Measurements from ENCODE around the gene DOP1A. TPM values are rescaled to one million over a fixed set of nuclear protein-coding genes. Genes with fewer than 3 reads are reported as not detected.

The DOP1A gene
- polyA plus RNA-seq, 1 of the 3 experiments (the other 2 are of a cell fraction), result 3.4 TPM

DNA sequence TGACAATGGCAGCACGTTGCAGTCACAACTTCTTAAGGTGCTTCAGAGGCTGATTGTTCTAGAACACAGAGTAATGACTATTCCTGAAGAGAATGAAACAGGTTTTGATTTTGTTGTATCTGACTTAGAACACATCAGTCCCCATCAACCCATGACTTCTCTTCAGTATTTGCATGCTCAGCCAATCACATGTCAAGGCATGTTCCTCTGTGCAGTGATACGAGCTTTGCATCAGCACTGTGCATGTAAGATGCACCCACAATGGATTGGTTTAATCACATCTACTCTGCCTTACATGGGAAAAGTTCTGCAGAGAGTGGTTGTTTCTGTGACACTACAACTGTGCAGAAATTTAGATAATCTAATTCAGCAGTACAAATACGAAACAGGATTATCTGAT, 71.3 kb downstream of the DOP1A start:
- no peaks in the 10 kb centered on the region for H3K9me2 ChIP-seq
- DNase-seq, result no peak
- no peaks in the 10 kb centered on the region for H3K27me3 ChIP-seq (ENCODE audit: insufficient read depth)
- H3K4me1 ChIP-seq (ENCODE audit: control insufficient read depth in 1 of 2, insufficient read depth in 2 of 2, low read depth in 1 of 2, low read length in 1 of 2), result no peaks in the 10 kb centered on the region; a peak in 1 of 4 replicates
- H3K4me3 ChIP-seq (ENCODE audit: low read depth in 2 of 2, low read length in 1 of 2), result no peak overlapping the region
- TF ChIP-seq JUND (IDR thresholded peaks at IDR 0.05) (no peak), MXI1 (IDR thresholded peaks at IDR 0.05; ENCODE audit: low read depth, low read length) (no peak), NFIC (IDR thresholded peaks at IDR 0.05; ENCODE audit: borderline replicate concordance) (no peak), RAD21 (IDR thresholded peaks at IDR 0.05; ENCODE audit: low read length) (no peak), NRF1 (IDR thresholded peaks at IDR 0.05; ENCODE audit: low read depth, low read length) (no peak), RFX5 (IDR thresholded peaks at IDR 0.05; ENCODE audit: low read length) (no peak), FOXM1 (IDR thresholded peaks at IDR 0.05; ENCODE audit: low read depth) (no peak), EP300 (IDR thresholded peaks at IDR 0.05; ENCODE audit: borderline replicate concordance in 1 of 2, low read depth in 1 of 2, low read length in 1 of 2) (no peak), ELF1 (IDR thresholded peaks at IDR 0.05) (no peak)
- TF ChIP-seq, protein P1, sequence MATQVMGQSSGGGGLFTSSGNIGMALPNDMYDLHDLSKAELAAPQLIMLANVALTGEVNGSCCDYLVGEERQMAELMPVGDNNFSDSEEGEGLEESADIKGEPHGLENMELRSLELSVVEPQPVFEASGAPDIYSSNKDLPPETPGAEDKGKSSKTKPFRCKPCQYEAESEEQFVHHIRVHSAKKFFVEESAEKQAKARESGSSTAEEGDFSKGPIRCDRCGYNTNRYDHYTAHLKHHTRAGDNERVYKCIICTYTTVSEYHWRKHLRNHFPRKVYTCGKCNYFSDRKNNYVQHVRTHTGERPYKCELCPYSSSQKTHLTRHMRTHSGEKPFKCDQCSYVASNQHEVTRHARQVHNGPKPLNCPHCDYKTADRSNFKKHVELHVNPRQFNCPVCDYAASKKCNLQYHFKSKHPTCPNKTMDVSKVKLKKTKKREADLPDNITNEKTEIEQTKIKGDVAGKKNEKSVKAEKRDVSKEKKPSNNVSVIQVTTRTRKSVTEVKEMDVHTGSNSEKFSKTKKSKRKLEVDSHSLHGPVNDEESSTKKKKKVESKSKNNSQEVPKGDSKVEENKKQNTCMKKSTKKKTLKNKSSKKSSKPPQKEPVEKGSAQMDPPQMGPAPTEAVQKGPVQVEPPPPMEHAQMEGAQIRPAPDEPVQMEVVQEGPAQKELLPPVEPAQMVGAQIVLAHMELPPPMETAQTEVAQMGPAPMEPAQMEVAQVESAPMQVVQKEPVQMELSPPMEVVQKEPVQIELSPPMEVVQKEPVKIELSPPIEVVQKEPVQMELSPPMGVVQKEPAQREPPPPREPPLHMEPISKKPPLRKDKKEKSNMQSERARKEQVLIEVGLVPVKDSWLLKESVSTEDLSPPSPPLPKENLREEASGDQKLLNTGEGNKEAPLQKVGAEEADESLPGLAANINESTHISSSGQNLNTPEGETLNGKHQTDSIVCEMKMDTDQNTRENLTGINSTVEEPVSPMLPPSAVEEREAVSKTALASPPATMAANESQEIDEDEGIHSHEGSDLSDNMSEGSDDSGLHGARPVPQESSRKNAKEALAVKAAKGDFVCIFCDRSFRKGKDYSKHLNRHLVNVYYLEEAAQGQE (IDR thresholded peaks at IDR 0.05; ENCODE audit: low read depth, low read length), result no peak
- TF ChIP-seq, protein P2, sequence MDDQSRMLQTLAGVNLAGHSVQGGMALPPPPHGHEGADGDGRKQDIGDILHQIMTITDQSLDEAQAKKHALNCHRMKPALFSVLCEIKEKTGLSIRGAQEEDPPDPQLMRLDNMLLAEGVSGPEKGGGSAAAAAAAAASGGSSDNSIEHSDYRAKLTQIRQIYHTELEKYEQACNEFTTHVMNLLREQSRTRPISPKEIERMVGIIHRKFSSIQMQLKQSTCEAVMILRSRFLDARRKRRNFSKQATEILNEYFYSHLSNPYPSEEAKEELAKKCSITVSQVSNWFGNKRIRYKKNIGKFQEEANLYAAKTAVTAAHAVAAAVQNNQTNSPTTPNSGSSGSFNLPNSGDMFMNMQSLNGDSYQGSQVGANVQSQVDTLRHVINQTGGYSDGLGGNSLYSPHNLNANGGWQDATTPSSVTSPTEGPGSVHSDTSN (IDR thresholded peaks at IDR 0.05), result no peak
- TF ChIP-seq, protein P3, sequence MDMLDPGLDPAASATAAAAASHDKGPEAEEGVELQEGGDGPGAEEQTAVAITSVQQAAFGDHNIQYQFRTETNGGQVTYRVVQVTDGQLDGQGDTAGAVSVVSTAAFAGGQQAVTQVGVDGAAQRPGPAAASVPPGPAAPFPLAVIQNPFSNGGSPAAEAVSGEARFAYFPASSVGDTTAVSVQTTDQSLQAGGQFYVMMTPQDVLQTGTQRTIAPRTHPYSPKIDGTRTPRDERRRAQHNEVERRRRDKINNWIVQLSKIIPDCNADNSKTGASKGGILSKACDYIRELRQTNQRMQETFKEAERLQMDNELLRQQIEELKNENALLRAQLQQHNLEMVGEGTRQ (IDR thresholded peaks at IDR 0.05; ENCODE audit: borderline replicate concordance, low read depth, low read length), result no peak
- TF ChIP-seq, protein P4, sequence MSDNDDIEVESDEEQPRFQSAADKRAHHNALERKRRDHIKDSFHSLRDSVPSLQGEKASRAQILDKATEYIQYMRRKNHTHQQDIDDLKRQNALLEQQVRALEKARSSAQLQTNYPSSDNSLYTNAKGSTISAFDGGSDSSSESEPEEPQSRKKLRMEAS (IDR thresholded peaks at IDR 0.05; ENCODE audit: low read depth), result no peak
- H3K36me3 ChIP-seq (replicated peaks in 1 of 2; ENCODE audit: control insufficient read depth in 1 of 2, insufficient read depth in 2 of 2, low read length in 1 of 2), result peaks cover 35 to 50% of the 10 kb centered on the region in 2 experiments
- no peak overlapping the region for H2AFZ ChIP-seq (ENCODE audit: low read depth)
- H3K9ac ChIP-seq, result no peak overlapping the region
- no peak overlapping the region for H3K4me2 ChIP-seq
- 79% methylated on average over 3 of the region's 3 CpGs for WGBS (ENCODE audit: low lambda C conversion rate)
- ChIA-PET POLR2A (no interaction called here), CTCF (no interaction called here)
- H3K79me2 ChIP-seq (ENCODE audit: insufficient read depth), result no peaks in the 10 kb centered on the region
- no peaks in the 10 kb centered on the region for H4K20me1 ChIP-seq (ENCODE audit: insufficient read depth)
- H3F3A ChIP-seq (replicated peaks; ENCODE audit: insufficient read depth), result no peaks in the 10 kb centered on the region
- H3K9me3 ChIP-seq, result no peaks in the 10 kb centered on the region
- no peak overlapping the region for H3K27ac ChIP-seq (ENCODE audit: low read depth in 2 of 2, low read length in 1 of 2)

DNA sequence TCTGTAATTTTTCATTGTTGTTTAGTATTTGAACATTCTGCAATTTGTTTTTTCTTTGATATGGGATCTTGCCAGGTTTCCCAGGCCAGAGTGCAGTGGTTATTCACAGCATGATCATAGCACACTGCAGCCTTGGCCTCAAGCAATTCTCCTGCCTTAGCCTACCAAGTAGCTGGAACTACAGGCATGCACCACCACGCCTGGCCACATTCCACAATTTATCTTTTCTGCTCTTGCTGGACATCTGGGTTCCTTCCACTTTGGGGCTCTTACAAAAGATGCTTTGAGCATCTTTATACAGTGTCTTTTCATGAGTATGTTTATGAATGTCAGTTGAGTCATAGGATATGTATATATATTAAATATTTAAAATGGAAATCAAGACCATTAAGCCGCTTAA, 83.6 kb downstream of the DOP1A start:
- DNase-seq, result no peak
- Histone ChIP-seq H3K4me1 (ENCODE audit: control insufficient read depth in 1 of 2, insufficient read depth in 2 of 2, low read depth in 1 of 2, low read length in 1 of 2) (peaks cover 0 to 2% of the 10 kb centered on the region in 2 experiments; a peak in 1 of 4 replicates), H3K4me3 (ENCODE audit: low read depth in 2 of 2, low read length in 1 of 2) (no peak overlapping the region), H3K27me3 (ENCODE audit: insufficient read depth) (no peaks in the 10 kb centered on the region), H3K9ac (no peak overlapping the region), H2AFZ (ENCODE audit: low read depth) (no peak overlapping the region), H3K27ac (ENCODE audit: low read depth in 2 of 2, low read length in 1 of 2) (no peak overlapping the region), H3K36me3 (replicated peaks in 1 of 2; ENCODE audit: control insufficient read depth in 1 of 2, insufficient read depth in 2 of 2, low read length in 1 of 2) (peaks cover 15 to 45% of the 10 kb centered on the region in 2 experiments), H3K4me2 (no peak overlapping the region), H3F3A (replicated peaks; ENCODE audit: insufficient read depth) (no peaks in the 10 kb centered on the region), H3K79me2 (ENCODE audit: insufficient read depth) (no peaks in the 10 kb centered on the region), H3K9me3 (no peaks in the 10 kb centered on the region), H3K9me2 (no peaks in the 10 kb centered on the region), H4K20me1 (ENCODE audit: insufficient read depth) (no peaks in the 10 kb centered on the region)
- 97% methylated on average over 2 of the region's 2 CpGs for WGBS (ENCODE audit: low lambda C conversion rate)
- ChIA-PET POLR2A (no interaction called here), CTCF (no interaction called here)
- no peak for TF ChIP-seq SIN3A (IDR thresholded peaks at IDR 0.05; ENCODE audit: borderline replicate concordance, low read depth, low read length)
- TF ChIP-seq MXI1 (IDR thresholded peaks at IDR 0.05; ENCODE audit: low read depth, low read length), result no peak
- TF ChIP-seq FOXJ3 (CRISPR knock-in tag; IDR thresholded peaks at IDR 0.05), result no peak
- no peak for TF ChIP-seq FOXM1 (IDR thresholded peaks at IDR 0.05; ENCODE audit: low read depth)
- no peak for TF ChIP-seq FOSL2 (IDR thresholded peaks at IDR 0.05; ENCODE audit: borderline replicate concordance, low read depth)
- TF ChIP-seq POLR2AphosphoS5 (IDR thresholded peaks at IDR 0.05; ENCODE audit: low read depth, low read length), result no peak
- TF ChIP-seq, protein P2 (IDR thresholded peaks at IDR 0.05), result no peak
- TF ChIP-seq, protein P5, sequence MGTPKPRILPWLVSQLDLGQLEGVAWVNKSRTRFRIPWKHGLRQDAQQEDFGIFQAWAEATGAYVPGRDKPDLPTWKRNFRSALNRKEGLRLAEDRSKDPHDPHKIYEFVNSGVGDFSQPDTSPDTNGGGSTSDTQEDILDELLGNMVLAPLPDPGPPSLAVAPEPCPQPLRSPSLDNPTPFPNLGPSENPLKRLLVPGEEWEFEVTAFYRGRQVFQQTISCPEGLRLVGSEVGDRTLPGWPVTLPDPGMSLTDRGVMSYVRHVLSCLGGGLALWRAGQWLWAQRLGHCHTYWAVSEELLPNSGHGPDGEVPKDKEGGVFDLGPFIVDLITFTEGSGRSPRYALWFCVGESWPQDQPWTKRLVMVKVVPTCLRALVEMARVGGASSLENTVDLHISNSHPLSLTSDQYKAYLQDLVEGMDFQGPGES (IDR thresholded peaks at IDR 0.05; ENCODE audit: low read depth, low read length), result no peak
- no peak for TF ChIP-seq NRF1 (IDR thresholded peaks at IDR 0.05; ENCODE audit: low read depth, low read length)
- TF ChIP-seq SMC3 (IDR thresholded peaks at IDR 0.05; ENCODE audit: low read depth, low read length), result no peak

Measured in SK-N-SH (cell line).